Right renal pelvis (tissue), 4 donors: ENCODE measurements around the gene P2RY8. TPM values are rescaled to one million over a fixed set of nuclear protein-coding genes. Genes with fewer than 3 reads are reported as not detected.
"Not testable (repeated sequence)": the region's sequence is repeated elsewhere in the genome, so short reads cannot be mapped to it uniquely, and the experiment has no call there.

Source experiments
- DNase-seq, 4 donors: peaks; one replicate each; pipeline ENCODE4 v3.0.0-alpha.2; 2013; ENCODE audit warnings: low read depth in 4 of 4, low spot score in 3 of 4, missing footprints in 1 of 4
- polyA plus RNA-seq, 4 donors: library from polyadenylated mRNA; unstranded; fragments of 120-200 nt; gene quantifications; one replicate each; pipeline ENCODE4 v1.2.1, GENCODE V29; 2013; ENCODE audit not compliant: insufficient read length in 4 of 4

Gene P2RY8
- polyA plus RNA-seq, 4 donors: 1.1 to 1.7 (median 1.3) TPM

GRCh38 chrX:1488745-1489144, 48.2 kb downstream of the P2RY8 start:
- DNase-seq: no peak

- no peak for DNase-seq
These were observed 48.8 kb downstream of the P2RY8 start for GRCh38 chrX:1488141-1488540.

- no peak for DNase-seq
These were observed 49.6 kb downstream of the P2RY8 start for GRCh38 chrX:1487401-1487800.

GRCh38 chrX:1486749-1487361, 50.1 kb downstream of the P2RY8 start:
- DNase-seq: no peak

- no peak for DNase-seq
These were observed 50.8 kb downstream of the P2RY8 start for GRCh38 chrX:1486177-1486576.

GRCh38 chrX:1485033-1485432, 52.0 kb downstream of the P2RY8 start:
- no peak for DNase-seq

- no peak for DNase-seq
These were observed 52.4 kb downstream of the P2RY8 start for GRCh38 chrX:1484638-1485019.

GRCh38 chrX:1483843-1484637, 52.9 kb downstream of the P2RY8 start:
- no peak for DNase-seq

- not testable (repeated sequence) for DNase-seq
These were observed 54.5 kb downstream of the P2RY8 start for GRCh38 chrX:1482530-1482928.

- peak in 2 of 4 donors; percentile 30 to 42 for DNase-seq
These were observed 55.1 kb downstream of the P2RY8 start for GRCh38 chrX:1481636-1482529.

GRCh38 chrX:1480082-1480785, 56.8 kb downstream of the P2RY8 start:
- no peak for DNase-seq

GRCh38 chrX:1477801-1478458, 59.1 kb downstream of the P2RY8 start:
- no peak for DNase-seq

GRCh38 chrX:1477229-1477628, 59.8 kb downstream of the P2RY8 start:
- DNase-seq: no peak

GRCh38 chrX:1476682-1477081, 60.3 kb downstream of the P2RY8 start:
- DNase-seq: no peak

GRCh38 chrX:1475881-1476280, 61.1 kb downstream of the P2RY8 start:
- DNase-seq: no peak

GRCh38 chrX:1475481-1475880, 61.5 kb downstream of the P2RY8 start:
- no peak for DNase-seq

- not testable (repeated sequence) for DNase-seq
These were observed 62.4 kb downstream of the P2RY8 start for GRCh38 chrX:1474593-1474992.

- DNase-seq: no peak
These were observed 64.0 kb downstream of the P2RY8 start for GRCh38 chrX:1472975-1473374.

- no peak for DNase-seq
These were observed 68.7 kb downstream of the P2RY8 start for GRCh38 chrX:1468250-1468772.
